ENCODE measurements around the gene KCNIP4.

The KCNIP4 gene

DNA sequence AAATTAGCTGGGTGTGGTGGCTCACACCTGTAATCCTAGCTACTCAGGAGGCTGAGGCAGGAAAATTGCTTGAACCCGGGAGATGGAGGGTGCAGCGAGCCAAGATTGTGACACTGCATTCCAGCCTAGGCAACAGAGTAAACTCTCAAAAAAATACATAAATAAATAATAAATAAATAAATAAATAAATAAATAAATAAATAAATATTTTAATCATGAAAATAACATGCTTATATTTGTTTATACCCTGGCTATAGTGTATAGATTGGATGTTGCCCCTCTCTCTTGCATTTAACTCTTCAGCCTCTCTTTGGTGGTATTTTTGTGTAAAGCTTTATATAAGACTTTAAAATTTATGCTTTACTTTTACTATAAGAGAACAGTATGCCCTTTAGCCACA is 51.8 kb downstream of the KCNIP4 start:
- TF ChIP-seq SPI1 (IDR thresholded peaks at IDR 0.05; ENCODE audit: borderline replicate concordance, low read depth) (no peak), GABPA (IDR thresholded peaks at IDR 0.05; ENCODE audit: low read depth) (no peak), POLR2AphosphoS5 (IDR thresholded peaks at IDR 0.05; ENCODE audit: low read depth) (no peak)
- TF ChIP-seq, protein P1, sequence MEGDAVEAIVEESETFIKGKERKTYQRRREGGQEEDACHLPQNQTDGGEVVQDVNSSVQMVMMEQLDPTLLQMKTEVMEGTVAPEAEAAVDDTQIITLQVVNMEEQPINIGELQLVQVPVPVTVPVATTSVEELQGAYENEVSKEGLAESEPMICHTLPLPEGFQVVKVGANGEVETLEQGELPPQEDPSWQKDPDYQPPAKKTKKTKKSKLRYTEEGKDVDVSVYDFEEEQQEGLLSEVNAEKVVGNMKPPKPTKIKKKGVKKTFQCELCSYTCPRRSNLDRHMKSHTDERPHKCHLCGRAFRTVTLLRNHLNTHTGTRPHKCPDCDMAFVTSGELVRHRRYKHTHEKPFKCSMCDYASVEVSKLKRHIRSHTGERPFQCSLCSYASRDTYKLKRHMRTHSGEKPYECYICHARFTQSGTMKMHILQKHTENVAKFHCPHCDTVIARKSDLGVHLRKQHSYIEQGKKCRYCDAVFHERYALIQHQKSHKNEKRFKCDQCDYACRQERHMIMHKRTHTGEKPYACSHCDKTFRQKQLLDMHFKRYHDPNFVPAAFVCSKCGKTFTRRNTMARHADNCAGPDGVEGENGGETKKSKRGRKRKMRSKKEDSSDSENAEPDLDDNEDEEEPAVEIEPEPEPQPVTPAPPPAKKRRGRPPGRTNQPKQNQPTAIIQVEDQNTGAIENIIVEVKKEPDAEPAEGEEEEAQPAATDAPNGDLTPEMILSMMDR (IDR thresholded peaks at IDR 0.05; ENCODE audit: insufficient read depth, low read length), result no peak
- TF ChIP-seq, protein P2, sequence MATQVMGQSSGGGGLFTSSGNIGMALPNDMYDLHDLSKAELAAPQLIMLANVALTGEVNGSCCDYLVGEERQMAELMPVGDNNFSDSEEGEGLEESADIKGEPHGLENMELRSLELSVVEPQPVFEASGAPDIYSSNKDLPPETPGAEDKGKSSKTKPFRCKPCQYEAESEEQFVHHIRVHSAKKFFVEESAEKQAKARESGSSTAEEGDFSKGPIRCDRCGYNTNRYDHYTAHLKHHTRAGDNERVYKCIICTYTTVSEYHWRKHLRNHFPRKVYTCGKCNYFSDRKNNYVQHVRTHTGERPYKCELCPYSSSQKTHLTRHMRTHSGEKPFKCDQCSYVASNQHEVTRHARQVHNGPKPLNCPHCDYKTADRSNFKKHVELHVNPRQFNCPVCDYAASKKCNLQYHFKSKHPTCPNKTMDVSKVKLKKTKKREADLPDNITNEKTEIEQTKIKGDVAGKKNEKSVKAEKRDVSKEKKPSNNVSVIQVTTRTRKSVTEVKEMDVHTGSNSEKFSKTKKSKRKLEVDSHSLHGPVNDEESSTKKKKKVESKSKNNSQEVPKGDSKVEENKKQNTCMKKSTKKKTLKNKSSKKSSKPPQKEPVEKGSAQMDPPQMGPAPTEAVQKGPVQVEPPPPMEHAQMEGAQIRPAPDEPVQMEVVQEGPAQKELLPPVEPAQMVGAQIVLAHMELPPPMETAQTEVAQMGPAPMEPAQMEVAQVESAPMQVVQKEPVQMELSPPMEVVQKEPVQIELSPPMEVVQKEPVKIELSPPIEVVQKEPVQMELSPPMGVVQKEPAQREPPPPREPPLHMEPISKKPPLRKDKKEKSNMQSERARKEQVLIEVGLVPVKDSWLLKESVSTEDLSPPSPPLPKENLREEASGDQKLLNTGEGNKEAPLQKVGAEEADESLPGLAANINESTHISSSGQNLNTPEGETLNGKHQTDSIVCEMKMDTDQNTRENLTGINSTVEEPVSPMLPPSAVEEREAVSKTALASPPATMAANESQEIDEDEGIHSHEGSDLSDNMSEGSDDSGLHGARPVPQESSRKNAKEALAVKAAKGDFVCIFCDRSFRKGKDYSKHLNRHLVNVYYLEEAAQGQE (IDR thresholded peaks at IDR 0.05; ENCODE audit: insufficient replicate concordance, low read depth), result no peak
- DNase-seq (ENCODE audit: low read depth in 1 of 2, low spot score in 1 of 2), result no peak

DNA sequence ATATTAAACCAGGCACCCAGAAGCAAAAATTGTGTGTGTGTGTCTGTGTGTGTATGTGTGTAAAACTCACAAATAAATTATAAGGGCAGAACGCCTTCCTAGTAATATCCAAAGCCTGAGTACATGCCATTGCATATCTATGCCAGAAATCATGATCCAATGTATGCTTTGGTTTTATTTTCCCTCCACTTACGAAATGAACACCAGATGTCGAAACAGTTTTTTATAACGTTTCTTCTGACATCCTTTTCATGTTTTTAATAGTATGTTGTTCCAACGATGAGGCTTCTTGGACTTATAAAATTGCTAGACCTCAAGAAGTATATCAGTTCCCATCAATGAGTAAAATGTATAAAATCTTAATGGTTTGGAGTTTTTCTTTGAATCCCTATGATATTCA is 55.4 kb downstream of the KCNIP4 start:
- no peak for DNase-seq (ENCODE audit: low read depth in 1 of 2, low spot score in 1 of 2)
- TF ChIP-seq SPI1 (IDR thresholded peaks at IDR 0.05; ENCODE audit: borderline replicate concordance, low read depth), result no peak
- TF ChIP-seq, protein P2 (IDR thresholded peaks at IDR 0.05; ENCODE audit: insufficient replicate concordance, low read depth), result no peak
- no peak for TF ChIP-seq POLR2AphosphoS5 (IDR thresholded peaks at IDR 0.05; ENCODE audit: low read depth)
- TF ChIP-seq, protein P1 (IDR thresholded peaks at IDR 0.05; ENCODE audit: insufficient read depth, low read length), result no peak
- no peak for TF ChIP-seq GABPA (IDR thresholded peaks at IDR 0.05; ENCODE audit: low read depth)
- no peak overlapping the region for H3K27ac ChIP-seq (replicated peaks)

More for the DNA sequence above, 51.8 kb downstream of the KCNIP4 start:
- no peaks in the 10 kb centered on the region for H3K27me3 ChIP-seq (ENCODE audit: insufficient read depth, poor library complexity, severe bottlenecking)
- no peak overlapping the region for H3K27ac ChIP-seq (replicated peaks)
- H3K4me3 ChIP-seq (replicated peaks; ENCODE audit: insufficient read depth, low read length), result no peak overlapping the region

DNA sequence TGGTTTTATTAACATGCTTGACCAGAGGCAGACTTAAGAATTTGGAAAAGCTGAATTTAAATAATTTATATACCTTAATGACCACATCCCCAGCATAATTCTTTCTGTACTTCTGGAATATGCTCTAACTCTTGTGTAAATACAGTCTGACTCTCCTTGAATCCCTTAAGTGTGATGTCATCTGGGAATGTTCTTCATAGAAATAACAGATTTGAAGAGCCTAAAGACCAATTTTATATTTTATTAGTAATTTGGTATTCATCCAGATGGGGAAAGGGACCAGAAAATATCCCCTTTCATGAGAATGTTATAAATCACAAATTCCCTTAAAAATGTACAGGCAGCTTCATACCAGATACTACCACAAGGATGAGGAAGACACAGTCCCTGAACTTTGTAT is 58.3 kb downstream of the KCNIP4 start:
- H3K4me3 ChIP-seq (replicated peaks; ENCODE audit: insufficient read depth, low read length), result no peak overlapping the region
- no peaks in the 10 kb centered on the region for H3K27me3 ChIP-seq (ENCODE audit: insufficient read depth, poor library complexity, severe bottlenecking)
- no peak overlapping the region for H3K27ac ChIP-seq (replicated peaks)
- TF ChIP-seq GABPA (IDR thresholded peaks at IDR 0.05; ENCODE audit: low read depth), result no peak
- TF ChIP-seq POLR2AphosphoS5 (IDR thresholded peaks at IDR 0.05; ENCODE audit: low read depth), result no peak
- TF ChIP-seq SPI1 (IDR thresholded peaks at IDR 0.05; ENCODE audit: borderline replicate concordance, low read depth), result no peak
- TF ChIP-seq, protein P2 (IDR thresholded peaks at IDR 0.05; ENCODE audit: insufficient replicate concordance, low read depth), result no peak
- TF ChIP-seq, protein P1 (IDR thresholded peaks at IDR 0.05; ENCODE audit: insufficient read depth, low read length), result no peak
- DNase-seq (ENCODE audit: low read depth in 1 of 2, low spot score in 1 of 2), result no peak

More for the DNA sequence above, 55.4 kb downstream of the KCNIP4 start:
- H3K4me3 ChIP-seq (replicated peaks; ENCODE audit: insufficient read depth, low read length), result no peak overlapping the region
- no peaks in the 10 kb centered on the region for H3K27me3 ChIP-seq (ENCODE audit: insufficient read depth, poor library complexity, severe bottlenecking)

All from HL-60 (cell line).